K562 (cell line): ENCODE data around the gene PTH1R. TPM values are rescaled to one million over a fixed set of nuclear protein-coding genes. Genes with fewer than 3 reads are reported as not detected.

ENCODE experiments used
- ATAC-seq: fragments of 200-7000 bp; cut with Tn5 transposase; 3 replicates; pipeline ENCODE4 v1.9.1; 2020; ENCODE audit warnings: moderate library complexity
- BruUV-seq: library from RNA; stranded (reverse); fragments of 400-500 nt; replicated peaks from 2 replicates; lab custom pipeline; 2021; lab: Mats Ljungman, UMichigan
- CTCF ChIA-PET: fragments of 300-600 bp; formaldehyde crosslinking; extraction: SDS; loops from one replicate; lab custom pipeline; 2021; ENCODE audit warnings: low intra/inter-chr PET ratio; lab: Yijun Ruan, JAX
- POLR2A ChIA-PET: fragments of 300-600, 350-650 bp; sonication (Branson Sonifier 250); formaldehyde crosslinking; extraction: SDS; loops from one replicate; lab custom pipeline; 2021; ENCODE audit warnings: antibody characterized with exemption, inconsistent platforms; lab: Yijun Ruan, JAX
- DNase-seq, 4 experiments: peaks; one replicate each; pipeline versions ENCODE4 v3.0.0 to v3.0.0-alpha.2; 2011 to 2018; ENCODE audit warnings: low spot score in 3 of 4, mixed read lengths in 3 of 4; ENCODE audit errors: extremely low read depth in 1 of 4
- FAIRE-seq: peaks from 2 replicates; lab custom pipeline; 2011; peaks lifted over from hg19 to GRCh38; lab: Jason Lieb, UNC
- H2AFZ ChIP-seq: 2 replicates; pipeline ENCODE4 v1.6.0; 2011; ENCODE audit warnings: low read depth, low read length, control low read depth, inconsistent platforms
- H3K27ac ChIP-seq: fragments of 200-600 bp; 3 replicates; pipeline ENCODE4 v1.8.0; 2011; ENCODE audit warnings: low read depth, mild to moderate bottlenecking, control low read depth, inconsistent platforms, low read length, moderate library complexity, mixed read lengths; ENCODE audit errors: extremely low read depth
- H3K27me3 ChIP-seq, 2 experiments: fragments of 300-600 bp in 1 of 2; 2 replicates in 1 of 2; 3 replicates in 1 of 2; pipeline versions ENCODE4 v1.6.0 to v1.8.0; 2011; ENCODE audit warnings: inconsistent platforms in 2 of 2, low read length in 2 of 2, mild to moderate bottlenecking in 1 of 2, mixed read lengths in 1 of 2, moderate library complexity in 1 of 2; ENCODE audit not compliant: control insufficient read depth in 2 of 2, insufficient read depth in 2 of 2
- H3K36me3 ChIP-seq: fragments of 300-600 bp; 3 replicates; pipeline ENCODE4 v1.8.0; 2011; ENCODE audit warnings: mild to moderate bottlenecking, low read length, inconsistent platforms; ENCODE audit not compliant: control insufficient read depth, insufficient read depth
- H3K4me1 ChIP-seq, 2 experiments: fragments of 200-600 bp in 1 of 2; replicated peaks in 1 of 2; 2 replicates in 1 of 2; 3 replicates in 1 of 2; pipeline versions ENCODE4 v1.5.1 to v1.8.0; 2011; ENCODE audit warnings: inconsistent platforms in 2 of 2, low read length in 2 of 2, mild to moderate bottlenecking in 1 of 2, mixed read lengths in 1 of 2, moderate library complexity in 1 of 2; ENCODE audit not compliant: control insufficient read depth in 2 of 2, insufficient read depth in 2 of 2
- H3K4me2 ChIP-seq: 2 replicates; pipeline ENCODE4 v1.6.1; 2011; ENCODE audit warnings: low read length, control low read depth, inconsistent platforms, mixed read lengths; ENCODE audit not compliant: insufficient read depth
- H3K4me3 ChIP-seq: fragments of 200-600 bp; sonication (generic), shearing (Covaris generic); 2 replicates; pipeline ENCODE4 v1.5.1; 2016; ENCODE audit warnings: control low read depth, inconsistent platforms
- H3K79me2 ChIP-seq: fragments of 200-600 bp; 3 replicates; pipeline ENCODE4 v1.8.0; 2011; ENCODE audit warnings: low read length, inconsistent platforms; ENCODE audit not compliant: control insufficient read depth, insufficient read depth
- H3K9ac ChIP-seq, 2 experiments: 2 replicates each; pipeline versions ENCODE4 v1.6.0 to v1.6.1; 2011; ENCODE audit warnings: low read depth in 2 of 2, low read length in 2 of 2, control low read depth in 1 of 2, inconsistent platforms in 1 of 2, mild to moderate bottlenecking in 1 of 2, mixed read lengths in 1 of 2; ENCODE audit not compliant: insufficient read depth in 1 of 2
- H3K9me1 ChIP-seq: one replicate; pipeline ENCODE4 v1.6.0; 2011; ENCODE audit warnings: inconsistent platforms, mild to moderate bottlenecking, low read length, moderate library complexity; ENCODE audit not compliant: control insufficient read depth, insufficient read depth
- H3K9me3 ChIP-seq: replicated peaks from 2 replicates; pipeline ENCODE4 v1.5.1; 2011; ENCODE audit warnings: low read depth, low read length, inconsistent platforms; ENCODE audit not compliant: control insufficient read depth, insufficient read depth
- H4K20me1 ChIP-seq: replicated peaks from 2 replicates; pipeline ENCODE4 v1.6.1; 2011; ENCODE audit warnings: low read length, inconsistent platforms, mixed read lengths; ENCODE audit not compliant: control insufficient read depth, insufficient read depth
- AFF1 ChIP-seq, 2 experiments: fragments of 450-650 bp; IDR thresholded peaks; 2 replicates each; pipeline ENCODE4 v1.6.1; 2018; ENCODE audit warnings: mild to moderate bottlenecking in 2 of 2, low read depth in 1 of 2; ENCODE audit not compliant: partially characterized antibody in 2 of 2
- CBX3 ChIP-seq, 2 experiments: IDR thresholded peaks; 1 replicate in 1 of 2; 2 replicates in 1 of 2; pipeline ENCODE4 v1.6.1; 2012; ENCODE audit warnings: inconsistent platforms in 2 of 2, low read length in 2 of 2, borderline replicate concordance in 1 of 2, control low read depth in 1 of 2
- ETV5 ChIP-seq: sonication (generic); formaldehyde crosslinking; IDR thresholded peaks from 2 replicates; pipeline ENCODE4 v1.4.0; 2020; ENCODE audit warnings: low read depth, mild to moderate bottlenecking, missing genetic modification reagents
- MNT ChIP-seq, 2 experiments: fragments of 450-650 bp; conservative IDR thresholded peaks; 2 replicates each; pipeline ENCODE4 v1.6.1; 2017; ENCODE audit warnings: mild to moderate bottlenecking in 2 of 2, moderate library complexity in 2 of 2
- NRF1 ChIP-seq, 2 experiments: fragments of 450-650 bp; IDR thresholded peaks in 1 of 2; conservative IDR thresholded peaks in 1 of 2; 2 replicates each; pipeline ENCODE4 v1.6.1; 2014; ENCODE audit warnings: mild to moderate bottlenecking in 2 of 2
- SETDB1 ChIP-seq: IDR thresholded peaks from one replicate; pipeline ENCODE4 v1.6.1; 2012; ENCODE audit warnings: low read length, control low read depth, inconsistent platforms
- TOE1 ChIP-seq, 2 experiments: fragments of 450-650 bp in 1 of 2; sonication (generic) in 1 of 2; formaldehyde crosslinking in 1 of 2; IDR thresholded peaks; 2 replicates each; pipeline versions ENCODE4 v1.7.1 to v1.8.0; 2016 to 2022; ENCODE audit warnings: borderline replicate concordance in 2 of 2, mild to moderate bottlenecking in 2 of 2, antibody characterized with exemption in 1 of 2, inconsistent platforms in 1 of 2, low read depth in 1 of 2, missing genetic modification reagents in 1 of 2, moderate library complexity in 1 of 2
- ZNF408 ChIP-seq: fragments of 250-450 bp; sonication (Bioruptor Pico); IDR thresholded peaks from 2 replicates; pipeline ENCODE4 v1.4.0; 2020; ENCODE audit warnings: low read depth, mild to moderate bottlenecking, moderate library complexity
- WGBS: fragments of 100-300 bp; shearing (Covaris generic); methylation state at CpG from one replicate; pipeline ENCODE4 v1.1.6; 2016; ENCODE audit warnings: low coverage, mixed read lengths; ENCODE audit not compliant: insufficient coverage; ENCODE audit errors: missing lambda C conversion rate; 5-methylcytosine and 5-hydroxymethylcytosine counted together
- in situ Hi-C: fragments of 300-500 bp; cut with MboI; formaldehyde crosslinking; loops from 4 replicates; pipeline ENCODE4 v1.15.0; 2018; ENCODE audit warnings: inconsistent platforms, mixed read lengths
- intact Hi-C: fragments of 100-400 bp; cut with micrococcal nuclease; formaldehyde crosslinking; loops from 2 replicates; pipeline ENCODE4 v1.14.2; 2022
- polyA plus RNA-seq, 8 experiments: library from polyadenylated mRNA; depleted of rRNA in 4 of 8; stranded (reverse) in 5 of 8; unstranded in 3 of 8; fragments of >200 nt; fragmentation: Nextera tagmentation in 2 of 8; fragmentation: Illumina TruSeq in 1 of 8; extraction: Ambion mirVana in 2 of 8; extraction: Trizol in 1 of 8; gene quantifications; 2 replicates each; pipeline versions ENCODE4 v1.2.1 to v1.2.3, GENCODE V29; 2011 to 2014; ENCODE audit warnings: inconsistent platforms in 1 of 8, missing spikeins in 1 of 8
- total RNA-seq, 7 experiments: library from RNA; depleted of rRNA in 6 of 7; stranded (reverse); fragments of >200 nt in 6 of 7; fragmentation: Illumina TruSeq in 2 of 7; extraction: Trizol in 2 of 7; gene quantifications; 2 replicates each; pipeline versions ENCODE4 v1.2.1 to v1.2.3, GENCODE V29; 2011 to 2021; ENCODE audit warnings: low replicate concordance in 1 of 7

The PTH1R gene
- total and polyA plus RNA-seq, 9 of the 15 experiments (the other 6 are each of a cell fraction or from before 2014, with no cell fraction given) = not detected

- H3K4me2 ChIP-seq = no peak overlapping the region
- H3K4me1 ChIP-seq = peaks cover 0 to 9% of the 10 kb centered on the region in 2 experiments; a peak in 2 of 5 replicates
- POLR2A ChIA-PET = interaction anchor here (1.0 kb wide), 1 partner anchor 41 kb away, joined by 3 read pairs; no protein-coding TSS in a partner anchor
- H3K9ac ChIP-seq = no peak overlapping the region
- ATAC-seq (no peak), DNase-seq (no peak), FAIRE-seq (no peak)
- no peaks in the 10 kb centered on the region for H4K20me1 ChIP-seq
- intact Hi-C loops = no loop called here
- CTCF ChIA-PET = no interaction called here
- H3K27ac ChIP-seq = no peak overlapping the region
- in situ Hi-C loops = no loop called here
- no TSS peak for BruUV-seq
- H3K36me3 ChIP-seq = no peaks in the 10 kb centered on the region
- no peaks in the 10 kb centered on the region for H3K79me2 ChIP-seq
- H3K9me1 ChIP-seq = no peaks in the 10 kb centered on the region
- peaks cover 13 to 21% of the 10 kb centered on the region in 2 experiments for H3K27me3 ChIP-seq
- no peaks in the 10 kb centered on the region for H3K9me3 ChIP-seq
- TF ChIP-seq ZNF408 (CRISPR knock-in tag) (no peak), NRF1 (conservative IDR thresholded peaks at IDR 0.05 in 1 of 2, IDR thresholded peaks at IDR 0.05 in 1 of 2) (no peak), MNT (conservative IDR thresholded peaks at IDR 0.05) (no peak), AFF1 (IDR thresholded peaks at IDR 0.05; ENCODE audit: low read depth in 1 of 2, partially characterized antibody in 2 of 2) (peak in 1 of 2 experiments; percentile 82), ETV5 (CRISPR knock-in tag) (no peak), TOE1 (IDR thresholded peaks at IDR 0.05; ENCODE audit: borderline replicate concordance) (no peak), TOE1 (CRISPR knock-in tag; IDR thresholded peaks at IDR 0.05; ENCODE audit: borderline replicate concordance, low read depth) (no peak), SETDB1 (no peak), CBX3 (IDR thresholded peaks at IDR 0.05; ENCODE audit: borderline replicate concordance in 1 of 2, low read length in 2 of 2) (peak in 1 of 2 experiments; percentile 42; a peak in 1 of 3 replicates)
- 0% methylated on average over 2 of the region's 2 CpGs for WGBS
- H3K4me3 ChIP-seq = no peak overlapping the region
- H2AFZ ChIP-seq = no peak overlapping the region
Observed at GRCh38 chr3:46838301-46838700, 39.2 kb upstream of the PTH1R start.
